Gastroesophageal sphincter (tissue), 3 donors: Measurements from ENCODE around the gene NAPB.
A peak's percentile ranks its signal among the peaks of the same experiment; 100 is the strongest.

Experiments used
- CTCF ChIP-seq, 4 experiments: fragments of 200-600 bp in 2 of 4; fragments of 450-650 bp in 2 of 4; sonication (generic) in 1 of 4; IDR thresholded peaks; one replicate each; pipeline ENCODE4 v1.5.1; 2017 to 2019; ENCODE audit warnings: antibody characterized with exemption in 4 of 4, mild to moderate bottlenecking in 2 of 4, moderate library complexity in 2 of 4
- POLR2A ChIP-seq, 2 donors: fragments of 450-650 bp; IDR thresholded peaks; one replicate each; pipeline ENCODE4 v1.6.1; 2017; ENCODE audit warnings: antibody characterized with exemption in 2 of 2, mild to moderate bottlenecking in 2 of 2, moderate library complexity in 1 of 2

- no peak for TF ChIP-seq CTCF (IDR thresholded peaks at IDR 0.05)
- peak; percentile 82 to 86 for TF ChIP-seq POLR2A (IDR thresholded peaks at IDR 0.05)
Observed at GRCh38 chr20:23357767-23358562, 63.3 kb downstream of the NAPB start.
